Gastrocnemius medialis (tissue), 4 donors: ENCODE measurements around the gene ANAPC7. TPM values are rescaled to one million over a fixed set of nuclear protein-coding genes. Genes with fewer than 3 reads are reported as not detected.

Source experiments
- ATAC-seq, 2 donors: fragments of 150-250 bp; one replicate each; pipeline ENCODE4 v1.9.1; 2016
- DNase-seq, 2 donors: peaks; one replicate each; pipeline ENCODE4 v3.0.0-alpha.2; 2019
- H3K27ac ChIP-seq, 4 donors: fragments of 200-600 bp; sonication (generic); 1 replicate in 1 of 4; 2 replicates in 3 of 4; pipeline ENCODE4 v1.5.1; 2016 to 2018; ENCODE audit warnings: mild to moderate bottlenecking in 2 of 4, moderate library complexity in 1 of 4
- H3K27me3 ChIP-seq, 3 donors: fragments of 200-600 bp; sonication (generic) in 2 of 3; 1 replicate in 1 of 3; 2 replicates in 2 of 3; pipeline versions ENCODE4 v1.5.1 to v1.6.0; 2016 to 2019; ENCODE audit warnings: mild to moderate bottlenecking in 1 of 3, moderate library complexity in 1 of 3
- H3K36me3 ChIP-seq, 2 donors: fragments of 200-600 bp; sonication (generic) in 1 of 2; one replicate each; pipeline ENCODE4 v1.5.1; 2017 to 2018
- H3K4me1 ChIP-seq, 2 donors: fragments of 200-600 bp; sonication (generic) in 1 of 2; one replicate each; pipeline ENCODE4 v1.5.1; 2016 to 2017; ENCODE audit warnings: mild to moderate bottlenecking in 2 of 2
- H3K4me3 ChIP-seq, 4 donors: fragments of 200-600 bp; sonication (generic) in 3 of 4; 1 replicate in 1 of 4; 2 replicates in 3 of 4; pipeline ENCODE4 v1.5.1; 2016 to 2019; ENCODE audit warnings: mild to moderate bottlenecking in 2 of 4
- H3K9me3 ChIP-seq, 3 donors: fragments of 200-600 bp; sonication (generic) in 2 of 3; 1 replicate in 1 of 3; 2 replicates in 2 of 3; pipeline ENCODE4 v1.5.1; 2016 to 2019
- CTCF ChIP-seq, 5 experiments: fragments of 450-650 bp in 3 of 5; fragments of 200-600 bp in 2 of 5; sonication (generic) in 2 of 5; IDR thresholded peaks in 4 of 5; conservative IDR thresholded peaks in 1 of 5; 1 replicate in 4 of 5; 2 replicates in 1 of 5; pipeline ENCODE4 v1.5.1; 2016 to 2019; ENCODE audit warnings: antibody characterized with exemption in 5 of 5, mild to moderate bottlenecking in 3 of 5, moderate library complexity in 3 of 5
- POLR2A ChIP-seq, 2 donors: fragments of 450-650 bp; IDR thresholded peaks; one replicate each; pipeline ENCODE4 v1.6.1; 2017; ENCODE audit warnings: antibody characterized with exemption in 2 of 2, mild to moderate bottlenecking in 2 of 2, moderate library complexity in 2 of 2
- in situ Hi-C, 4 donors: fragments of 200-750 bp; cut with MboI; loops; one replicate each; pipeline versions ENCODE4 v1.15.0 to v1.8.0; 2017; ENCODE audit warnings: low sequenced_read_pairs in 4 of 4
- intact Hi-C: fragments of 100-400 bp; cut with DNase I; formaldehyde crosslinking; loops from one replicate; pipeline ENCODE4 v1.15.1; 2023; ENCODE audit warnings: low total_unique reads
- total RNA-seq, 4 donors: library from RNA; depleted of rRNA; stranded (reverse); fragments of >200 nt; gene quantifications; one replicate each; pipeline versions ENCODE4 v1.1.0 to v1.2.3, GENCODE V29; 2016

ANAPC7 gene
- total RNA-seq, 4 donors from 2014 or later: 27.5 to 57.1 (median 38.2) TPM

- H3K9me3 ChIP-seq: no peaks in the 10 kb centered on the region
- H3K27ac ChIP-seq: peak overlapping the region in 2 of 4 donors; percentile 20 to 42
- intact Hi-C loops: no loop called here
- no peak overlapping the region for H3K4me3 ChIP-seq
- DNase-seq (peak in 1 of 2 donors; percentile 49), ATAC-seq (peak; percentile 42 to 53)
- H3K36me3 ChIP-seq: peaks cover 0 to 12% of the 10 kb centered on the region in 2 donors
- no peak for TF ChIP-seq POLR2A (IDR thresholded peaks at IDR 0.05)
- TF ChIP-seq CTCF (IDR thresholded peaks at IDR 0.05 in 4 of 5, conservative IDR thresholded peaks at IDR 0.05 in 1 of 5): peak in 4 of 5 experiments; percentile 13 to 43 (median 32)
- in situ Hi-C loops: no loop called here
- no peaks in the 10 kb centered on the region for H3K27me3 ChIP-seq
- H3K4me1 ChIP-seq: no peaks in the 10 kb centered on the region
These were observed 48.4 kb downstream of the ANAPC7 start for GRCh38 chr12:110355073-110355472.

DNA sequence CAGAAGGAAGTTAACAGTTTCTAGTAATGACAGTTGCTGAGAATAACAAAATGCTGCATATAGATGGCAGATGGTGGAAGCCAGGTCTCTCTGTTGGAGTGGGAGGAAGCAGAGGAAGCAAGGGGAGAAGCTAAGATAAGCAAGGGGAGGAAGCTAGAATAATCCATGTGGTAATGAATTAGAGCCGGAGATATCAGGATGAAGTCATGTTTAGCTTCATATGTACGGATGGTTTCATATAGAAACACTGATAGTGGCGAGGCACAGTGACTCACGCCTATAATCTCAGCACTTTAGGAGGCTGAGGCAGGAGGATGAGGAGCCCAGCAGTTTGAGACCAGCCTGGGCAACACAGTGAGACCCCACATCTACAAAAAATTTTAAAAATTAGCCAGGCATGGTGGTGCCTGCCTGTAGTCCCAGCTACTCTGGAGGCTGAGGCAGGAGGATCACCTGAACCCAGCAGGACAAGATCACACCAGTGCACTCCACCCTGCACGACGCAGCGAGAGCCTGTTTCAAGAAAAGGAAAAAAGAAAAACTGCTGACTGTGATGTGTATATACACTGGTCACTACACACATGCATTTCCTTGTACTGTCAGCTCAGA, 49.2 kb downstream of the ANAPC7 start:
- ATAC-seq (peak in 1 of 2 donors; percentile 11), DNase-seq (no peak)
- H3K36me3 ChIP-seq: peaks cover 0 to 20% of the 10 kb centered on the region in 2 donors
- intact Hi-C loops (no loop called here), in situ Hi-C loops (no loop called here)
- H3K4me3 ChIP-seq: no peak overlapping the region
- no peak for TF ChIP-seq POLR2A (IDR thresholded peaks at IDR 0.05)
- no peak for TF ChIP-seq CTCF (IDR thresholded peaks at IDR 0.05 in 4 of 5, conservative IDR thresholded peaks at IDR 0.05 in 1 of 5)
- no peaks in the 10 kb centered on the region for H3K9me3 ChIP-seq
- H3K27me3 ChIP-seq: no peaks in the 10 kb centered on the region
- peak overlapping the region in 3 of 4 donors; percentile 25 to 42 (median 35) for H3K27ac ChIP-seq
- H3K4me1 ChIP-seq: no peaks in the 10 kb centered on the region

GRCh38 chr12:110353211-110353965, 50.1 kb downstream of the ANAPC7 start:
- peak overlapping the region in 3 of 4 donors; percentile 25 to 42 (median 35) for H3K27ac ChIP-seq
- no peaks in the 10 kb centered on the region for H3K9me3 ChIP-seq
- H3K36me3 ChIP-seq: peaks cover 0 to 29% of the 10 kb centered on the region in 2 donors
- no peak overlapping the region for H3K4me3 ChIP-seq
- no peaks in the 10 kb centered on the region for H3K4me1 ChIP-seq
- DNase-seq (no peak), ATAC-seq (peak in 1 of 2 donors; percentile 4)
- TF ChIP-seq POLR2A (IDR thresholded peaks at IDR 0.05) (no peak), CTCF (IDR thresholded peaks at IDR 0.05 in 4 of 5, conservative IDR thresholded peaks at IDR 0.05 in 1 of 5) (no peak)
- intact Hi-C loops: no loop called here
- H3K27me3 ChIP-seq: no peaks in the 10 kb centered on the region
- in situ Hi-C loops: no loop called here

DNA sequence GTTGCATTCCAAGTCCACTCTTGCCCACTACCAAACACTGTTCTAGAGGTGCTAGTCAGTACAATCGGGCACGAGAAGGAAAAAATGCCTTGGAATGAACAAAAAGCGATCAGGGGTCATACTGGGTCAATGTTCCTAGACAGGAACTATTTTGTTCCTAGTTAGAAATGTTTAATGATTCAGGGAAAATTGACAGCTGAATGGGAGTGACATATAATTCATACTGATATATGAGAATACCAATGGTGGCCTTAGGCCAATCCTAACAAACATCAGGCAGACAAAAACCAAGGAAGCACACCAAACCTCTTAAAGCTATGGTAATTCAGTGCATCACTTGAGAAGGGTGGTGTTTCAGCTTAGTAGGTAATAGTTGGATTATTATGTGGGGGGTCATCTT, 51.1 kb downstream of the ANAPC7 start:
- H3K27ac ChIP-seq: no peak overlapping the region
- TF ChIP-seq POLR2A (IDR thresholded peaks at IDR 0.05) (no peak), CTCF (IDR thresholded peaks at IDR 0.05 in 4 of 5, conservative IDR thresholded peaks at IDR 0.05 in 1 of 5) (no peak)
- intact Hi-C loops (no loop called here), in situ Hi-C loops (no loop called here)
- H3K36me3 ChIP-seq: peaks cover 0 to 39% of the 10 kb centered on the region in 2 donors
- ATAC-seq (no peak), DNase-seq (no peak)
- no peaks in the 10 kb centered on the region for H3K9me3 ChIP-seq
- no peak overlapping the region for H3K4me3 ChIP-seq
- H3K27me3 ChIP-seq: no peaks in the 10 kb centered on the region
- H3K4me1 ChIP-seq: no peaks in the 10 kb centered on the region
